Activated CD8-positive, alpha-beta memory T cell treated with anti-CD3 and anti-CD28 coated beads, Interleukin-2, amount 50 U/mL, for 24 hours (primary cell): Measurements from ENCODE around the gene SPON2.

ENCODE experiments used
- DNase-seq: peaks from one replicate; pipeline ENCODE4 v3.0.0-alpha.2; 2020; ENCODE audit errors: extremely low read depth

The SPON2 gene

DNA sequence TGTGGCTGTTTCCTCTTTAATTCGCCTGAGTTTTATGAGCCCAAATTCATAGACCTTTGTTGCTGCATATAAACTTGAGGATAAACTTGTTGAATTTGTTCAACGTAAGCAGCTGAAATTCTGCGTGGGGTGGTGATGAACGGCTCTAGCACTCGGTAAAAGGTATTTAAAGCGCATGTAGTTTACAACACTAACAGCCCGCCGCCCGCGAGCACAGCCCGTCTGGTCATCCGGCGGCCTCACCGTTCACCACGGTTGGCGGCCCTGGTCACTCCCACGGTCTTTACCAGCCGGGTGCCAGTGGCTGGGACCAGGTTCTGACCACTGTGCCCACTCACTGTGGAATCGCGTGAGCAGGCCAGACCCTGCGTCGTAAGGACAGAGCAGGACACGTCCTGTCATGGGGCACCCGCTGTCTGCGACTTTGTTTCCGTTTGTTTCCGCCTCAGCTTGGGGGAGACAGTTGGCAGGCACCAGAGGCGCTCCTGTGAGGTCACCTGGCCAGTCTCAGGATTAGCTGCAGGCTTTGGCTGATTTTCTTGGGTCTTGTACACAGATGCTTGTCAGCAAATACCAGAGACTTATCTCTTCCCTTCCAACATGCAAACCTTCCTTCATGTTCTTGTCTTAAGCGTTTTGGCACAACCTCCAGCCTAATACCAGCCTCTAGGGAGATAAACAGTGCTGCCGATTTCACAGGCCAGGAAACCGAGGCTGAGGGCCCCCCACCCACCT, 36.8 kb upstream of the SPON2 start:
- DNase-seq, result no peak

DNA sequence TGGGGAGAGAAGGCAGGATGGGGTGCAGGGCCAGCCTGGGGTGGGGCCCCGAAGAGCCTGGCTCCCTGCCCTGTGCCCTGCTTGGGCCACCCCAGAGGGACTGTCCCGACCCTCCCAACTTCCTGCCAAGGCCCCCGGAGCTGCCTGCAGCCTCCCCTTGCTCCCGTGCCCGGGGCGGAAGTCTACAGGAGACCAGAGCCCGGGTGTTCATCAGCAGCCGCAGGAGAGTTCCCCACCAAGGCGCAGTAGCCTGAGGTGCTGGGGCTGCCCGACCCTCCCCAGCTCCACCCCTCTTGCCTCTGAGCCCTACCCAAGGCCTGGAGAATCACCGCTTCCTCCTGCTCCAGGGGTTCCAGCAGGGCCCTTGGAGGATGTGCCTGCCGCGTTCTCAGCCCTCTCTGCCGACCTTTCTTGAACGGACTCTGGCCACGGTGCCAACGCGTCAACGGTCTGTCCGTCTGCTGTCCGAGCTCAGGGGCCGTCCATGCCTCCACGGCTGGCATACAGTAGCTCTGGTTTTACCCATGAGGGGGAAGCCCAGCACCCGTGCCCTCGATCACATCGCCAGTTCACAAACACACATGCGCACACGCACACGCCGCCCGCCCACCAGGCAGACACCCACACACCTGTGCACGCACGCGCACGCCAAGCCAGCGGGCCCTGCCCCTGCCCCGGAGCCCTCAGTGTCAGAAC, 36.0 kb upstream of the SPON2 start:
- DNase-seq, result no peak

DNA sequence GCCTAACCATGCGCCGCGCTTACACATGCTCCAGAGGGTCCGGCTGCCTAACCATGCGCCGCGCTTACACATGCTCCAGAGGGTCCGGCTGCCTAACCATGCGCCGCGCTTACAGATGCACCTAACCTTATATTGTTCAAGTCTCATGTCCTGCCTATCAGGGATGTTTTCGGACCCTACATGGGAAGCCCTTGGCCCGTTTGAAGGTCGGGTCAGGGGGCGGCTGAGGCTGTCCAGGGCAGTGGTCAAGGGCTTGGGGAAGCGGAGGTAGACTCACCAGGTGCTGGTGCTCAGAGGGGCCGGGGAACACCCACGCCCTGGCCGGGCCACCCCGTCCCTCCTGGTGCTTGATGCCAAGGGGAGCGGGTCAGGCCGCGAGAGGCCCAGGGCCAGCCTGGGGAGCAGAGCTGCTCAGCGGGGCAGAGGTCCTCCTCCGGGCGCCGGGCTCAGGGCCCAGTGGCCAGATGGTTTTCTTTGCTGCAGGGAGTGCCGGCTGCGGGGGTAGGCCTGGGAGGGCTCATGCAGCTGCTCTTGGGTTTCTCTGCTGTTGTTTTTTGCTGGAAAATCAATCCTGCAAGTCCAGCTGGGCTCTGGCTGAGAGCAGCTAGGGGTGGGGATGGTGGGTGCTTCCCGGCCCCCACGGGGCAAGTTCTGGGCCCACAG, 35.4 kb upstream of the SPON2 start:
- DNase-seq, result no peak

DNA sequence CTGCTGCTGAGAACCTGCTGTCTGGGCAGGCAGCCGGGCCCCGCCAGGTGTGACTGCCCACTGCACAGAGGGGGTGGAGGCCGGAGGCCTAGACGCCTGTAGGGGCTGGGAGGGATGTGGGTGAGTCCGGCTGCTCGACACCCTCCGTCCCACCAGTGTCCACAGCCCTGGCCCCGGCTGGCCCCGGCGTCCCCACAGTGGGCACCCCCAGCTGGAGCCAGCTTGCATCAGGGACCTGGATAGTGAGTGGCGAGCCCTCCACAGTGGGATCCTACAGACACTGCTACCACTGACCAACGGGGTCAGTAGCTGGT, 34.7 kb upstream of the SPON2 start:
- DNase-seq, result no peak

DNA sequence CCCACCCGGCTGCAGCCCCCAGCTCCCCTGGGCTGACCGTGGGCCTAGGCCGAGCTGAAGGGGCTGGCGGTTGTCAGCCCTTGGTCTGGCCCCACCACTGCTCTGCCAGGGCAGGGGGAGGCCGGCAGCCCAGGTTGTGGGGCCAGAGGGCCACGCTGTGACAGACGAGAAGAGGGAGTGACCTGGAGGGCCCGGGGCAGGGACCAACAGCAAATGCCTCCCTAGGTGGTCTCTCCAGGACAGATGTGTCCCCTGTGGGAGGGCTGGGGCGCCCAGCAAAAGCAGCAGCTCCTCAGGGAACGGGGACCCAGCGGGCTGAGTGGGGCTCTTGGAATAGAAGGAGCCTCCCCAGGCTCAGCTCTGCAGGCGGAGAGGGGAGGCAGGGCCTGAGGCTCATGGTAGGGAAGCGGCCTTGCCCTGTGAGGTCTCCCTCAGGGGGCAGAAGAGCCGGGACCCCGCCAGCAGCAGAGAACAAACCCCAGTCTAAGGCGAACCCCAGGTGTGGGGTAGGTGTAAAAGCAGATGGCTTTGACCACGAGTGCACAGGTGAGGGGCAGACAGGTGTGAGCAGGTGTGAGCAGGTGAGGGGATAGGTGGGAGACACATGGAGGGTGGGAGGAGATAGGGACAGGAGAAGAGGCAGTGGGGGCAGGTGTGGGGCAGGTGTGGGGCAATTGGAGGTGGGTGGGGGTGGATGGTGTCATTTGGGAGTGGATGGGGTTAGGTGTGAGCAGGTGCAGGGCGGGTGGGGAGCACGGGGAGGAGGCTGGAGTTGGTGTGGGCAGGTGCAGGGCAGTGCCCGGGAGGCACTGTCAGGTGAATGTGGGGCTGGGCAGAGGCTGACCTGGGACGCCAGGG, 34.1 kb upstream of the SPON2 start:
- DNase-seq, result no peak

DNA sequence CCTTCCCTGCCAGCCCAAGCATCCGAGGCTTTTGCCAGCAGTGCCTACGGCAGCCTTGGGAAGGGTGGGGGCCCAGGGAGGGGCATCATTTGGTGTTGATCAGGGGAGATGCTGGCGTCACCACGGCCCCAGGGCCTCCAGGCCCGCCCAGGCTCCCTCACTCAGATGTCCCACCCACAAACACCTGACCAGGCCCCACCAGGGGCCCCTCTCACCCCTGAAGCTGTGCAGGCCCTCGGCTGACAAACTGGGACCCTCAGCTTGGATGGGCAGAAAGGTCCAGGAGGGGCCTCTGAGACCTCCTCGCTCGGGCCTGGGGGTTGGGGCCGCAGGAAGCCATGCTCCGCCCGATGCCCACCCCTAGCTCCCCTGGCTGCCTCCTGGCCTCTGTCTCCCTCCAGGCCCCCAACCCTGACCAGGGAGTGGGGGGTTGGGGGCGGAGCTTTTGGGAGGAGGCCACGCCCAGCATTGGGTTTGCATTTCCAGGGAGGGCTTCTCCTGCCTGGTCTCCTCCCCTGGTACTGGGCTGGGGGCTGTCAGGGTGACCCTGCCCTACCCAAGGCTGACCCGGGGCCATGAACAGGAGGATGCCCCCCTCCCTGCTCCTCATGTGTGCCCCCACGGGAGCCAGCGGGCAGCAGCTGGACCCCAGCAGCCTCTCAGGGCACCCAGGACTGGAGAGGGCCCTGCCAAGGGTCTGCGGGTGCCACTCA, 33.4 kb upstream of the SPON2 start:
- no peak for DNase-seq

DNA sequence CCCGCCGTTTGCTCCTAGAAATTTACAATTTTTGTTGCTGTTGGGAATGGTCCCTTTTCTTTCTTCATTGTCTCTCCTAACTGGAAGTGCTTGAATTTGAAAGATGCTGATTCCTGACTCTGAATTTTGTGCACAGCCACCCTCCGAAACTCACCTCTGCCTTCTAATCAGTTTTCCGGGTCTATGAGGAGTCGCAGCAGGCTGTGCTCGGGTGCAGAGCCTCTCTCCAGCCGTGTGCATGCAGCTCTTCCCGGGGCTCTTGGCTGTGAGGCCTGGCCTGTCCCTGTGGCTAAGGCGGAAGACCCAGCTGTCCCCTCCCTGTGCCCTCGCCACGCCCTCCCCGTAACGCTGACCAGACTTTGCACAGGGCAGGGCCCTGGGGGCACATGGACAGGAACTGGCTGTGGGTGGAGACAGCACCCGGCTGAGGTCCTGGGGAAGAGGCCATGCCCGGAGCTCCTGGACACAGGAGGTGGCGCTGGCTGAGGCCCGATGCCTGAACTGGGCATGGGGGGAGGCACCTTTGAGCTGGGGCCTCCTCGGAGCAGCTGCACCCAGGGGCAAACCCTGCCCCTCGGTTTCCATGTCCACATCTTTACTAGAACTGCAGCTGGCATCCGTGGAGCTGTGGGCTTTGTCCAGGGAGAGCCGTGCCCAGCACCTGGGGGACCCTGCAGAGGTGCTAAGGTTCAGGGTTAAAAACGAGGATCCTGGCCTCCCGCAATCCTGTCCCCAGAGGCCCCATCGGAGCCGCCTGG, 32.6 kb upstream of the SPON2 start:
- no peak for DNase-seq

DNA sequence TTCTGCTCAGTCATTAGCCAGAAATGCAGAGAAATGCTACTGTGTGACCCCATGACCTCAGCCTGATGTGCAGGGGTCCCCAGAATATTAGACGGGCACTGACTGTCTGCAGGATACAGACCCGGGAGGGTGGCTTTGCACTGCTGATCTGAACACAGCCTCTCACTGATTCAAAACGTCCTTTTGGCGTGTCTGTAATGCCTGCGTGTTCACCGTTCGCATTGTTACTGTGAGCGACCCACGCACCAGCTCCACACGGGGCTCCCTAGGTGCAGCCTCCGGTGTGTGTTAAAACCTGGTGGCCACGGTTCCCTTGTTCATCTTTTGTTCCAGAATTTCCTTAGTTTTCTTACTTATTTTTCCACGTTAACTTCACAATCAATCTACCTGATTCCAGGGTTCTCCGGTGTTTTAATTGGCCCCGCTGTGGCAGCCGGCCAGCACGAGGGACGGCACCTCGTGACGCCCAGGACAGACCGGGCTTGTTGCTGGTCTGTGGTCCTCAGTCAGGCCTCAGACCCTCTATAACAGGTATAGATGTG, 32.0 kb upstream of the SPON2 start:
- DNase-seq, result no peak

DNA sequence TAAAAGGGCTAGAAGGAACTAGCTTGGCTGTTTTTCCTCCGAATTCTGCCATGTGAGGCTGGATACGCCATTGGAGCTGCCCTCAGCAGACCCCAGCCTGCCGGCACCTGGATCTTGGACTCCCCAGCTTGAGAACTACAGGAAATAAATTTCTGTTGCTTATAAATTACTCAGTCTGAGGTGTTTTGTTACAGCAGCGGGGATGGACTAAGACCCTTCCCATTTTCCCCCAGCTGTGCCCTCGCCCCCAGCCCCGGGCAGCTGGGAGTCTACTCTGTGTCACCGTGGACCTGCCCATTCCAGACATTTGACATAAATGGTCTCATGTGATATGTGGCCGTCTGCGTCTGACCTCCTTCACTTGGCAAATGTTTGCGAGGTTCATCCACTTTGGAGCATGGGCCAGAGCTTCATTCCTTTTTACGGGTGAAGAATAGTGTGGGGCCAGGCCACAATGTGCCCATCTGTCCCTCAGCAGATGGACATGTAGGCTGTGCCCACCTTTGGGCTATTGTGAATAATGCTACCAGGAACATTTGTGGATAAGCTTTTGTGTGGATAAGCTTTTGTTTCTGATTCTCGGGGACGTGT, 30.7 kb upstream of the SPON2 start:
- DNase-seq, result no peak

DNA sequence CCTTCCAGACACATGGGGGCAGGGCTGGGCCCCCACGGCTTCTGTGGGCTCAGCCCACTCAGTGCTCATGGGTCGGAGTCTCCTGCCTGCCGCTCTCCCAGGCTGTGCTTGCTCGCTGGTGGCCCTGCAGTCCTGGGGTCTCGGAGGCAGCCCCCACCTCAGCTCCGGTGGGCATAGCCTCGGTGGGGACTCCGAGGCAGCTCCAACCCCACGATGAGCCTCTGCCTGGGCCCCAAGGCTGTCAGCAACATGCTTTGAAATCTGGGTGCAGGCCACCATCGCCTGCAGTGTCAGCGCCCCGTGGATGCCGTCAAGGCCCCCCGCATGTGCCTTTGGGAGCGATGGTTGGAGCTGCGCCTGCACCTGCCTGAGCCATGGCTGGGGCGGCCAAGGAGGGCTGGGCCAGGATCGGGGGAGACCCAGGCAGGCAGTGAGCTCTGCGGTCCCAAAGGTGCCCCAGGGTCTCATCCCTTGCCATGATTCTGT, 30.2 kb upstream of the SPON2 start:
- DNase-seq, result no peak

DNA sequence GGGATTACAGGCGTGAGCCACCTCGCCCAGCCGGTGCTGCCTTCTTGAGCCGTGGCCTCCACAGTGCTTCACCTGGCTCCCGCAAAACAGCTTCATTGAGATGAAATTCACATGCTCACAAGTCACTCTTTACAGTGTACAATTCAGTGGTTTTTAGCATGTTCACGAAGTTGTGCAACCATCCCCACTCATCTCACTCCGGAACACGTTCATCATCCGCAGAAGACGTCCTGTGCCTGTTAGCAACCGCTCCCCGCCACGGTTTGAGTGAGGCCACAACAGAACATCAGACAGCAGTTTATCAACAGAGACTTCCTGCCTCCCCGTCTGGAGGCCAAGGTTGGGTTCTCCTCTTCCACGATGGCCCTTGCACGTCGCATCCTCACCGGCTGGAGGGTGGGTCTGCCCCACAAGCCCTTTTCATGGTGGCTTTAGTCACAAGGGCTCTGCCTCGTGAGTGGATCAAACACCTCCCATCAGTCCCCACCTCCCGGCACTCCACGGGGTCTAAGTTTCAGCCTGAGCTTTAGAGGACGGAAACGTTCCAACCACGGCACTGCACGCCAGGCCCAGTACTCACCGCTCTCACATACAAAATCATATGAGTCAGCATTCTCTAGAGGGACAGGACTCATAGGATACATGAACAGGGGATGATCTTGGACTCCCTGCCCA, 29.6 kb upstream of the SPON2 start:
- peak; percentile 56 for DNase-seq

DNA sequence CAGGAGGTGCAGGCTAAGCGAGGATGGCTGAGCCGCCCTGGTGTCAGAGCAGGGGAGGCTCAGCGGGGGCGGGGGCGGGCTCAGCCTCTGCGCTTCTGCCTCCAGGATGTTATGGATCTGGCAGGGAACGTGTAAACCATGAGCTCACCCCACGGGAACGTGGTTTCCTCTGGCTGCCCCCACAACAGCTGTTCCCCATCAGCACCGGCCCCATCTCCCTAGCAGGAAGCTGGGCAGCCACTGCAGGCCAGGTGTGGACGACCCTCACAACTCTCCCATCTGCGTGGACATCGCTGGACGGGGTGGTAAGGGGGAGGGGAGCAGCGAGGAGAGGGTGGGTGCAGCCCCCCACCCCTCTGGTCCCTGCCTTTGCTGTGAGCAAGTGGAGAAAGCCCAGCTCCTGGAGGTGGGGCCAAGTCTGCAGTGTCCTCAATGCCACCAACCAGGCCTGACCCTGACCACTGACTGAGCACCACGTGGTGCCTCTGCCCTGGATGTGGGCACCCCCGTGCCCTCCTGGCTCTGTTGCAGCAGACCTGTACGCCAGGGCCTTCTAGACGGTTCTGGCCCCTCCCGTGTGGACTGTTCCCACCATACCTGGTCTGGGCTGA, 28.1 kb upstream of the SPON2 start:
- DNase-seq, result no peak

DNA sequence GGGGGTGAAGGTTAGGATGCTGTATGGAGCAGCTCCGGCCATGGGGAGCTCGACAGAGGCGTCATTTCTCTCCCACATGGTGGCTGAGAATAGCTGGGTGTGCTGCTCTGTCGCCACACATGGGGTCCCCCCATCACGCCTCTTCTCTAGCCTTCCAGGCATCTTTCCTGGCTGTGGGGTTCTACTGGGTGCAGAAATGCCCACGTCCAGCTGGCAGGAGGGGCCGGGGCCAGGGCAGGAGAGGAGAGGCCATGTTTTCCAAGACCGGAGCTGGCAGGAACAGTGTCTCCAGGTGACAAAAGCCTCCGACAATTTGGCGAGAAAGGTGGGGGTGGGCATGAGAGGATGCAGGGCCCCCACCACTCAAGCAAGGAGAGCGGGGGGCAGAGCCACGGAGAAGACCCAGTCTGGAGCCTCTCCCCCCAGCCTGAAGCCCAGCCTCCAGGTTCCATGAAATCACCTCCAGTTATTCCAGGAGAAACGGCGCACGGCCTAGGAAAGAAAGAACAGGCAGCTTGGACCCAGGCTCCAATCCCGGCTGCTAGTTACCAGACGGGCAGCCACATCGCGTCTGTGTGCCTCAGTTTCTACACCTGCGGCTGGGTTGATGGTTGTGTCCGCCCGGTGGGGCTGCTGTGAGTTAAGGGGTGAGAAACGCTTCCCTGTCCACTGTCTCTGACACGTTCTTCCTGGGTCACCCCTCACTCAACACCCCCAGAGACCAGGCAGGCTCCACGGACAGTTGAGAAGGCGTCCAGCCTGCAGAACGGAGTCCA, 27.4 kb upstream of the SPON2 start:
- no peak for DNase-seq

DNA sequence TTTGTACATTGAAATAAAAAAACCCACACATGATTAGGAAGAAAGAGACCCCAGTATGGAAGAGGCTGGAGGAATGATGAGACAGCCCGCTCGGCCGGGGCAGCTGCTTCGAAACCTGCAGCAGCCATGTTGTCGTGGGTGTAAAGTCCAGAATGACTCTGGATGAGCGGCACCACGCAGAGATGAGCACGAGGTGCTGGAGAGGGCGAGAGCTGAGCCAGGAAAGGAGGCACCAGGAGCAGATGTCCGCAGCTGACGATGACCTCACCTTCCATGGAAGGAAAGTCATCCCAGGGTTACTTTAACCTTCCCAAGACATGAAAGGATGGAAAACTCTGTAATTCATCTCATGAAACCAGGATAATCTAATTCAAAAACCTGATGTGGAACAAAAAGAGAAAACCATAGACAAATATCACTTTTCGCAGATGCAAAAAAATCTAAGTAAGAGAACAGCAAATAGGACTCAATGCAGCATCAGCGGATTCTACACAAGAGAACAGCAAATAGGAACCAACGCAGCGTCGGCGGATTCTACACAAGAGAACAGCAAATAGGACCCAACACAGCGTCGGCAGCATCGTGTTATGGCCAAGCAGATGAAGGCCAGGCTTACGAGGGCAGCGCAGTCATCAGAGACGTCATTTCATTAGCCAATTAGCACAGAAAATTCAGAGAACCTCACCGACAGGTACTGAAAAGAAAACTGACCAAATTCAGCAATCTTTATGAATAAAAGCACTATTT, 25.9 kb upstream of the SPON2 start:
- DNase-seq, result no peak

DNA sequence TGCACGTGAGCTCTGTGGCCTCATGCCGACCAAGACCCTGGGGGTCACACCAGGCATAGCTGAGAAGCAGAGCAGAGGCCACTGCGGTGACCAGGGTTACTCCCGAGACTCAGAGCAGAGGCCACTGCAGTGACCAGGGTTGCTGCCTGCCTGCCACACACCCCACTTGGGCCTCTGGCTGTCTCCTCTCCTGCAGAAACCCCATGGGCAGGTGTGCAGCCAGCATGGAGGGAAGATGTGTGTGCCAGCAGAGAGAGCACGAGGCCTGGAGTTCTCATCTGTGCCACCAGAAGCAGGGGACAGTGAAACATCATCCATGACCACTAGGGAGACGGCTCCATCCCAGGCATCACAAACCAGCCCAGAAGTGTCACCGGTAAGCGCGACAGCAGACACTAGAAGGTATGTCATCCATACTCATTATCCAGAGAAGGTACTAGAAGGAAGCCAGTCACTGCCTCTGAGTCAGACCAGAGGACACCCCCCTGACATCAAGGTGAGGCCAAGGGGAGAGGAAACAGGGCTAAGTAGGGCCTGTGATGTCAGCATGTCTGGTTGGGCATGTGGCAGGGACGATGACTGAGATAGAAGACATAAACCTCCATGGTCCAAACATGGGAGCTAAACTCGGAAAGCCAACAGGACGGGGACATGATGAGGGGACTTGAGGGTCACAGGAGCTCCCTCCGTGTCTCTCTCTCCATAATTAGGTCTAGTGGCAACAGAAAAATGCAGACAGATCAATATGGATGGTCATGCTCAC, 24.2 kb upstream of the SPON2 start:
- no peak for DNase-seq

DNA sequence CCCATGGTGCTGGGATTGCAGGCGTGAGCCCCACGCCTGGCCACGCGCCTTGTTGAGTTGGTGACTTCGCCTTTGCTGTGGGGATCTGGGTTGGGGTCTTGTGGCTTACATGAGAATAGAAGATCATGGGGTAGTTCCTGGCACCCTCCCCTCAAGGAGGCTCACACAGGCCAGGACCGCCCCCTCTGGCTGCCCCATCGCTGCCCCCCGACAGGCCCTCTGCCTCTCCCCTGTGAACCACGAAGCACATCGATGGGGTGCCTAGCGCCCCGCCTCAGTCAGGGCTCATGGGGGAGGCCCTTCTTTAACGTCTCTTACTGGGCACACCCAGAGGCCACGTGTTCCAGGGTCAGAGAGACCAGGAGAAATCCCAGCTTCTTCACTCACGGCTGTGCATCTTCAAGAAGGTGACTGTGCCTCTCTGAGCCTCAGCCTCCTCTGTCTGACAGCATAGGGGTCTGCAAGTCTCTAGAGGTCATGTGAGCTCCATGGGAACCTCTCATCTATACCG, 23.6 kb upstream of the SPON2 start:
- no peak for DNase-seq
